GM18499 (cell line): ENCODE measurements around the gene HUNK.

Experiments used
- ATAC-seq: cut with Tn5 transposase; IDR thresholded peaks from one replicate; pipeline ENCODE4 v1.9.1; 2021; ENCODE audit warnings: moderate number of reproducible peaks; ENCODE audit not compliant: insufficient read depth, unreplicated experiment

The HUNK gene

DNA sequence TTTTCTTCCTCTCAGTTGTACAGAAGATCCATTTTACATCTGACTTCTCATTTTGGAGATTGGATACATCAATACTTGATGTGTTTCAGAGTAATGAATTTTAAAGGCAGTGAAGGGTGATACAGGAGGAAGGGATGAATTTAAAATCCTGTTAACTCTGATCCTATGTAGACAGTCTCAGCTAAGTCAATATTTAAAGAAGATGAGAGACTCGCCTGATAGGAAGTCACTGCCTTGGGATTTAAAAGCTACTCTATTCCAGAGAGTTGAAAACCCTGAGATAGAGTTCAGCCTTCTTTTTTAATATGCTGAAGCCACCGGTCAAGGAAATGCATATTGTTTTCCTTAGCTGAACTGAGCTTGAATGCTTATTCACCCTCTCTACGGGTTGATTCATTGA, 42.7 kb downstream of the HUNK start:
- no peak for ATAC-seq

DNA sequence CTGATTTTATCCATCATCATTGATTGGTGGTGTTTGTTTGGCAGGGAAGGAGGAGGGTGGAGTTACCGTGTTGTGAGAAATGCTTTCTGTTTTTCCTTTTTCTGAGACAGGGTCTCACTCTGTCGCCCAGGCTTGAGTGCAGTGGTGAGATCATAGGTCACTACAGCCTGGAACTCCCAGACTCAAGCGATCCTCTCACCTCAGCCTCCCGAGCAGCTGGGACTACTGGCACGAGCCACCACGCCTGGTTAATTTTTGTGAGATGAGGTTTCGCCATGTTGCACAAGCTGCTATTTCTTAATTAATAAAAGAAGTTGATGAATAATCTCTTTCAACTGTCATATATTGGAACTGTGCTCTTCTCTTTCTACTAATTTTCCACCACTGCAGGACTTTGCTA, 44.3 kb downstream of the HUNK start:
- no peak for ATAC-seq

DNA sequence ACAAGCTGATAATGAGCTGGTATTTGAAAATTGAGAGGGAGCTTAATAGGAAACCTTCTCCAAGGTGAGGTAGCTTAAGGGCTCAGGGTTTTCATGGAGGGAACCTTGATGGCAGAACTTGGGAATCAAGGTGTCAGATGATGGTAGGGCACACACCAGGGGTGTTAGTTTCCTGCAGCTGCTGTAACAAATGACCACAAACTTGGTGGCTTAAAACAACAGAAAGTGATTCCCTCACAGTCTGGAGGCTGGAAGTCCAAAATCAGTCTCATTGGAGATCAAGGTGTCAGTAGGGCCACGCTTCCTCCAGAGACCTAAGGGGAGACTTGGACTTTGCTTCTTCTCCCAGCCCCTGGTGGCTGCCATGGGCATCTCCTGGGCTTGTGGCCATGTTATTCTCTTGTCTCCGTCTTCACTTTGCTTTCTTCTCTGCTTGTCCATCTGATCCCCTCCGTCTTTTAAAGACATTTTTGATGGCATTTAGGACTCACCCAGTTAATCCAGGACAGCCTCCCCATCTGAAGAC, 45.5 kb downstream of the HUNK start:
- no peak for ATAC-seq

DNA sequence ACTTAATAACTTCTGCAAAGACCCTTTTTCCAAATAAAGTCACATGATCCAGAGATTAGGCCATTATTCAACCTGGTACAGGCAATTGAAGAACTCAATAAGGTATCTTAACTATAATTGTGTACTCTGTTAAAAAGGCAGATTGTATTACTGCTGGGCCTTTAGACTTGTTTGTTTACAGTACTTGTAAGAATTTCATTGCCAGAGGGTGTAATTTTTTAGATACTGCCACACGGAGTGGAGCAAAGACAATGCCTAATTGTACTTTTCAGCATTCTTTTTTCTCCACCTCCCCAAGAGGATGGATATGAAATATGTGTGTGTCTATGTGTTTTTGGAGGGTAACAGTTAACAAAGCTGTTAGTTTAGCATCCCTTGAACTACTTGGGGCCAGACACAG, 47.5 kb downstream of the HUNK start:
- no peak for ATAC-seq

DNA sequence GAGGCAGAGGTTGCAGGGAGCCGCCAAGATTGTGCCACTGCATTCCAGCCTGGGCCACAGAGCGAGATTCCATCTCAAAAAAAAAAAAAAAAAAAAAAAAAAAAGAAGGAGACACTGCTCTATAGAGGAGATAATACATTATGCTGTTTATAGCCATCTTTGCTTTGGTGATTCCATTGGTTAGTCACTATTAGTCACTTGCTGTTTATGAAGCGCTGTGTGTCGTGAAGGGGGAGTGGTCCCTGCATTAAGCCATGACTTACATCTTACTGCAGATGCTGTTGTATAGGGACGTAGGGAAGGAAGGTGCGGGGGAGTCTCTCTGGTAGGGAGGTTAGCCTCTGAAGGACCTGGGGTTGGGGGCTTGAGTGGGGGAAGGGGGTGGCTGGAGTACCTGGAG, 48.3 kb downstream of the HUNK start:
- ATAC-seq, result no peak

DNA sequence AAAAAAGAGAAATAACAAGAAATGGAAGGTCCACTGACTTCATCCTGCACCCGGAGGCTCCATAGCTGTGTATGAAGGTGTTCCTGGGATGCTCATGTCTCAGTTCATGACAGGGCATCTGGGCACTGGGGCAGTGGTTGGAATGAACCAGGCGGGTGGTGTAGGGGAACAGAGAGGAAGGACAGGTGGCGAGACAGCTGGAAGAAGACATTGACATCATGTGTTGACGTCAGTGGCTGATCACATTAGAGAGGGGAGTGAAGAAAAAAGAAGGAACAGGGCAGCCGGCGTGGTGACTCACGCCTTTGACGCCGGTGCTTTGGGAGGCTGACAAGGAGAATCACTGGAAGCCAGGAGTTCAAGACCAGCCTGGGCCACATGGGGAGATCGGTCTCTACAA, 50.1 kb downstream of the HUNK start:
- ATAC-seq, result no peak

DNA sequence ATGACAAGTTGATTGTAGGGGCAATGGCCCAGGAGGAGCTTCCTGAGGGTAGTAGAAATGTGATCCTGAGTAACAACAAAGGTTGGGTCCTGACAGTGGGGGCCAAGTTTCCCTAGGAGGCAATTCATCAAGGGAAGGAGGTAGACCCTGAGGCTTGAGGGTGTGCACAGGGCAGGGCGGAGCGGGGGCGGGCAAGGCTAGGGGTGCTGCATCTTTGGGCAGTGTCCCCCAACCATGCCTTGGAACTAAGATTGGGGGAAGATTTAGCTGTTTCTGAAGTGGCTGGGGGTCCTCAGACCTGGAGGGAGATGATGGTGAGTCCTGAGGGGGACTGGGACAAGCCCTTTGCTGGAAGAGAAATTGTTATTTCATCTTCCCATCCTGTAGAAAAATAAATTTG, 50.9 kb downstream of the HUNK start:
- no peak for ATAC-seq

DNA sequence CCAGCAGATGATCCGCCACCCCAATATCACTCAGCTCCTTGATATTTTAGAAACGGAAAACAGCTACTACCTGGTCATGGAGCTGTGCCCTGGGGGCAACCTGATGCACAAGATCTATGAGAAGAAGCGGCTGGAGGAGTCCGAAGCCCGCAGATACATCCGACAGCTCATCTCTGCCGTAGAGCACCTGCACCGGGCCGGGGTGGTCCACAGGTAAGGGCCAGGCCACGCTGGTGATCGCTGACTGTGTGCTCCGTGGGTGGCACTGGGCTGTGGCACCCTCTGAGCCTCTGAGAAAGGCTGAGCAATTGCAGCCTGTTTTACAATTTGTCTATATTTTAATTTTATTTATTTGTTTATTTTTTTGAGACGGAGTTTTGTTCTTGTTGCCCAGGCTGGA, 51.7 kb downstream of the HUNK start:
- no peak for ATAC-seq

DNA sequence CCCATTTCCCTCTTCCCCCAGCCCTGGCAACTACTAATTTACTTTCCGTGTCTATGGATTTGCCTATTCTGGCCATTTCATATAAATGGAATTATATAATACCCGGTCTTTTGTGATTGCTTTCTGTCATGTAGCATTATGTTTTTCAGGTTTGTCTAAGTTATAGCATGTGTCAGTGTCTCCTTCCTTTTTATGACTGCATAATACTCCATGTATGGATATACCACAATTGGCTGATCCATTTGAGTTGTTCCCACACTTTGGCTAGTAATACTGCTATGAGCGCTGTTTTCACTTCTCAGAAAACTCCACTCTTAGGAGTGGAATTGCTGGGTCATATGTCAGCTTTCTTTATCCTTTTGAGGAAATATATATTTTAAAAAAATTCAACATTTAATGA, 53.7 kb downstream of the HUNK start:
- no peak for ATAC-seq

DNA sequence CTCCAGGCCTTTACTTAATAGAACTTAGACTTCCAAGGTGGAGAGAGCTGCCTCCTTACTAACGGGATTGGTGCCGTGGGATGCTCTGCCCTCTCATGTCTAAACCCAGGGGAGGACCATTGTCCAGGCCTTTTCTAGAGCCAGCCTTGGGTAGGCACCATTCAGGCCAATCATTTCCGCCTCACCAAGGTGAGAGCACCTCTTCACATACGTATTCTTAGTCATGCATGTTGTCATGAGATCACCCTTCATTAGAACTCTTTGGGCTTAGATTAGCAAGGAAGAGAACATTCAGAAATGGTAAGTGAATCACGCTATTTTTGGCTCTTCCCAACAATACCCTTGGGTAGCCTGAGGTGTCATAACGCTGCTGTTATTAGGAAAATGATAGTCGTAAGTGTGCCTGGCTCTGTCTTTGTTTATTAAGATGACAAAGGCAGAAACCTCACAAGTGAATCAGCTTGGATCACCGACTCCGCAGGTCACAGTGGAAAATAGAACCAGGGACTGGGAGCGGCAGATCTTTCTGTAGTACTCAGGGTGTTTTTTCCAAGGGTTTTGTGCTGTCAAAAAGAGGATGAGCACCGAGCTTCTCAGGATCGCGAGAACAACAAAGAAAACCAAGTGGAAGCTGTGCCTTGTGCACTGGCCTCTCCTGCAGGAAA, 55.0 kb downstream of the HUNK start:
- no peak for ATAC-seq

DNA sequence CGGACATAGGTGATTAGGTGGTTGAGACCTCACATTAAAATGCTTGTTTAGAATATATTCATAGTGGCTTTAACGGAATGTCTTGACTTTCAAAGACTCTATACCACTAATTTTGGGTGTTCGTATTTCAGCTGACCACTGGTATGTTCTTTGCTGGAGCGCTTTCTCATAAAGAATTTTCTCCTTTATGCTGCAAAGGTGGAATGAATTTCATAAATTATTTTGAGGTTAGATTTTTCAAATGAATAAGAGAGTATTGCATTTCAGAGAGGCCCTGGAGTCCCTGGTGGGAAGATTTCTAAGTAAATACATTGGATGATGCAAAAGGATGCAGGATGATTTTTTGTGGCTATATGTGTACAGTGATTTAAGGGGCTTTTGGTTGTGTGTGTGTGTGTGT, 55.8 kb downstream of the HUNK start:
- ATAC-seq, result no peak

DNA sequence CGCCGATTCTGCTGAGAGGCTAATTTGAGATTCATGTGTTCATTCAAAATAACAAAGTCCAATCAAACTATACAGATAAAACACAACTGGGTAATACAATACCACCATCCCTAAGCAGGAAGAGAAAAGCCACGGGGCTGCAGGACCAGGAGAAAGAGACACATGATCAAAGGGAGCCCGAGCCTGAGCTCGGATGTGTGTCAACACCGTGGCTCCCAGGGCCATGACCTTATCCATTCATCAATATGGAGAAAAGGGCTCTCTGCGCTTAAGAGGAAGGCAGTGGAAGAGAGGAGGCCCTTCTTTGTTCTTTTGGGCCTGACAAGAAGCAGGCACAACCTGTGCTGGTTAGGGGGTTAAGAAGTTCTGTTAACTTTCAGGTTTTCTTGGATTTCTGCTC, 56.7 kb downstream of the HUNK start:
- no peak for ATAC-seq

DNA sequence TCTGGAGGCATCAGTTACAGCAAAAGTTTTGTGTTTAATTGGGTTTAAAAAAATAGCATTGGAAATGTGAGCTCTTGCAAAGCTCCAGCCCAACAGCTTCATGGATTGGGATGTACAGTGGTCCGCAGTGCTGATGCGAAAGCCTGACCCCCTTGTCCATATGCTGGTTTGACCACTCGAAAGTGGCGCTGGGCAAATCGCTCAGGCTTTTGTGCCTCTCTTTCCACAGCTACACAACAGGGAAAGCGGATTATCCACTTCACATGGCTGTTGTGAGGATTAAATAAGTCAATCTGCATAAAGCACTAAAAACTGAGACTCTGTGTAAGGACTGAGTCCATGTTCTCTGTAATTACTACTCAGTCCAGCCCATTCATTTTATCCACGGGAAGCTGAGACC, 57.2 kb downstream of the HUNK start:
- ATAC-seq, result no peak

DNA sequence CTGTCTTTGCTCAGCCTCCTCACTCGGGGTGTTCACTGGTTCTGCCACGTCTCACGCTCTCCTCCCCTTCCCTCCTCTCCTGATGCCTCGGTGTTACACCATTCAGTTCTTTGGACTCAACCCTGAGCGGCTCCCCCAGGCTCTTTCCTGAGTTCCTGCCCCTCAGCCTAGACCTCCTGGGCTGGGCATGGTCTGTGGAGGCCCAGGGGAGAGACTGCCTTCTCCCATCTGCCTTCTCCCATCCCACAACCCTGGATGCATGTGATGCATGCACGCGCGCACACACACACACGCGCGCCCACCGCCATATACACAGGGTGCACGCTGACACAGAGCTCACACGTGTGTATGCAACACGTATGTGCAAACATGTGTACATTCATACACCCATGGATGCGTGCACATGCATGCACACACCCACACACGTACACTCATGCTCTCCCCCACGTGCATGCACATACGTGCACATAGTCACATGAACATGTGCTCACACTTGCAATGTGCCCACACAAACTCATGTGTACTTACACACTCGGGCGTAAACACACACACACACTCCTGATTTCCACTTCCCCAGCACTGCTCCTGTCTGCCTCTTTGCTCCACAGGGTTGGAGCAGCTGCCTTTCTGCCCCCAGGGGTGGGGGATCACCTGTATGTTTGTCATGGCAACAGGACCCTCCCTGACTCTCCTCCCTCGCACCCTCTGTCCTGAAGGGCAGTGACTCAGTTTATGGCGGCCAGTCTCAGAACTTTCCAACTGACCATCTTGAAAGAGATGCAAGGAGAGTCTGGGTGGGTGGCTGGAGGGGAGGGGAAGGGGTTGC, 59.0 kb downstream of the HUNK start:
- no peak for ATAC-seq

DNA sequence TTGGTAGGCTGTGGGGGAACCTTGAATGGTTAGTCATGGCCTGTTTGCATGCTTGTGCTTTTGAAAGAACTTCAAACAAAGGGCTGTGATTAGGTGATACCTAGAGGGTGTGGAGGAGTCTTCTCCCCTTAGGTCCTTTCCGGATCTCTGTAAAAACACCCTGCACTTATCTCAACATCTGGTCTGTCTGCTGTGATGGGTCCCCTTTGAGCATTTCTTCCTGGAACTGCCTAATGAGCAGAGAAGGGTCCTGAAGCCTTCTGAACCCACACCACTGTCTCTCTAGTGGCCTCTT, 59.6 kb downstream of the HUNK start:
- ATAC-seq, result no peak

DNA sequence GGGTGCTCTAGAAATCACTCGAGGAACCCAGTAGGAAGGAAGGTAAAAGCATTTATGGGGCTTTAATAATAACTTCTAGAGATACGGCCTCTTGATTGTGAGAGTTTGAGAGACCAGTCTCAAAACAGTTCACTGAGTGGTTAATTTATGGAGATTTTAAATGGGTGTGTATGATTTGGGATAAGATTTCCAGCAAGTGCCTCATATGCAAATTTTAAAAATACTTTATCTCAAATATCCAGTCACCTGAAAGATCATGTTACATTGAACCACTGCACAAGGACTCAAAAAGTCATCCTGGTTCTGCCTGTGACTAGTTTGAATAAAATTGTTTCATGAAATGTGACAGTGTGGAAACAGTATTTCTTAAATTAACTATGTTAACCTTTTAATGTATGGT, 64.5 kb downstream of the HUNK start:
- no peak for ATAC-seq

DNA sequence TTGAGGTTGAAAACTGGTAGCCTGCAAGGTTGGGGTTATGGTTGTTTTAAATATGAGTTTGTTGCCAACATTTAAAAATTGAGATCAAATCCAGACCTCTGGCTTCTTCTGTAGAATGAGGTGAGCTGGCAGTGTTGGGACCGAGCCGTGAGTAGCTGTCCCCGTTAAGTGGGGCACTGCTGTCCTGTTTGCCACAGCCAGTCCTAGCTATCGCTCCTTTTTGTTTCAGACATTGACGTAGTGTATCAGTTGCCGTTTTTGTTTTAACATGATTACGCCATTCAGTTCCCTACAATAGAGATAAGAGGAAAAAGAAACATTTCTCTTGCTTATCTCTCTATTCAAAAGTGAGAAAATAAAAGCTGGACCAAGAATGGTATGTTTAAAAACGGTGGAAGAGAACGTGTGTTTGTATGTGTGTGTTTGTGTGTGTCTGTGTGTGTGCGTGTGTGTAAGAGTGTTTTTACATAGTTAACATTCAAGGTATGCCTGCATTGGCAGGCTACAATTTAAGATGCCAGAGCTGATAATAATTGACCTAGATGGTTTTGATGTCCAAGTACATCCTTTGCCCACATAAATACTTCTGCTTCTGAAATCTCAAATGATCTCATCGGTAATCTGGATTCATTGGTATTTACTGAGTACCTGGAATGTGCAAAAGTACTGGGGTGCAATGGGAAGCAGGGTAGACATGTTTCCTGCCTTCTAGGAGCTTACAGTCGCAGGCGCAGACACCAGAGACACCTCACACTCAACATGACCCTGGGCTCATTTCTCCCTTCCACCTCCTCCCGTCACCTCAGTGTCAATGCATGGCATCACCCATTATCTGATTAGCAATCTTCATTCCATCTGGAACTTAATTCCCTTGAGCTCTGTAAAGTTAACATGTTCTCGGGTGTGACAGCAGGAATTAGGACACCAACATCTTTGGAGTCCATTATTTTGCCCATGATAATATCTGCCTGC, 65.8 kb downstream of the HUNK start:
- ATAC-seq, result no peak

DNA sequence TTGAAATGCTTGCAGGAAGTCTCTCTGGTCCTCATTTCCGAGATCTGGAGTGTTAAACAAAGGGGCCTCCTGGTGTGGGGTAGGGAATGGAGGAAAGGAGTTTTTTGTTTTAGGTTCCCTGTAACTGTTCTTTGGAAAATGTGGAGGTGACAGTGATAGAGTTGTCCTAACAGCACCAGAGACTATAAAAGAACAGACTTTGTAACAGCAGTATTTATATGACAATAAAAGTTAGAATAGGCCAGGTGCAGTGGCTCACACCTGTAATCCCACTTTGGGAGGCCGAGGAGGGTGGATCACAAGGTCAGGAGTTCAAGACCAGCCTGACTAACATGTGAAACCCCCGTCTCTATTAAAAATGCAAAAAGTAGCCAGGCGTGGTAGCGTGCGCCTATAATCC, 68.9 kb downstream of the HUNK start:
- no peak for ATAC-seq

DNA sequence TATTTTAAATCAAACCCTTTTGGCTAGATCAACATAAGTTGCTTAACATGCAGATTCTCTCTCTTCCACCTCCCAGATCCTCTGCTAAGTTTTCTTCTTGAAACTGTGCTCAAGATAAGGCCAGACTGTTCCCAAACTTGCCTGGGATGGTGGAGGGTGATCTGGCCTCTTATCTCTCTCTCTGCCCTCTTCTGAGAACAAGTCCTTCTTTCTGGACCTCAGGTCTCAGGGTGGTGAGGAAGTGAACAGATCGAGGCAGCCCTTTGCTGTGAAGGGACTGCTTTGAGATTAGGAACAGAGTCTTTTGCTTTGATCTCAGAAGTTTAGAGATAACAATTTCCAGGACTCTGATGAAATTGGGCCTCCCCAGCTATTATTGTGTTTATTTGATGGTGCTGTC, 70.7 kb downstream of the HUNK start:
- no peak for ATAC-seq

DNA sequence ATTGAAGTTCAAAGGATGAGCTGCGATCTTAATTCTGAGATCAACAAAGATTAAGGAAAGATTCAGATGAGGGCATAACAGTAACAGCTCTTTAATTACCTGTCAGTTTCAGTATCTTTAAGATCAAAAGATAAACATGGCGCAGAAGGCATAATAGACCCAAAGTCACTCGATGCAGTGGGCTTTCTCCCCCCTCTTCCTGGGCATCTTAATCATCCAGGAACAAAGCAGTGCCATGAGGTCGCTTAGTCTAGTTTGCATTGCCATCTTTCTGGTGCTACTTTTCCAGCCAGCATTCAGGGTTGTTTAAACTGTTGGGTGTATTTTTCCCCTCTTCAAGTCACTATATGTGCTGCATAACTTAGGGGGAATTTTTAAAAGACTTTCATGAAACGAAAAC, 72.3 kb downstream of the HUNK start:
- no peak for ATAC-seq

DNA sequence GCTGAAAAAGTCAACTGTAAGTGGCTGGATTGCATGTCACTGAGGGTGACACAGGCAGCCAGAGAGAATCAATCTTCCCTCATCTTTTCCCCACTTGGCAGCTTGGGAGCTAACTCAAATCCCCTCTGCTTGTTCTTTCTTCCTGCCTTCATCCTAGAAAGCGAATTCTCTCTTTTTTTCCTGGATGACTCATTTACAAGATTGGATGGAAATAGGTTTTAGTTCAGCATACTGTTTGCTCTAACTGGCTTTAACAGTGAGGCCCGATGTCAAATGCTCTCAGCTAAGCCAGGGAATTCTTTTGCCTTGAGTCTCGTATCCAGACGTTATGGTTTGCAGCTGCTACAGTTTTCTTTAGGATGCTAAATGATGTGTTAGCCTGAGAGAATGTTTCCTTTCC, 72.7 kb downstream of the HUNK start:
- ATAC-seq, result no peak
